Neutrophil (primary cell): Measurements from ENCODE around the gene KCNC1.

Source experiments
- H3K27ac ChIP-seq: fragments of 200-600 bp; sonication (generic); 2 replicates; pipeline ENCODE4 v1.5.1; 2016; ENCODE audit warnings: mild to moderate bottlenecking, moderate library complexity
- H3K27me3 ChIP-seq: fragments of 200-600 bp; sonication (generic); 2 replicates; pipeline ENCODE4 v1.6.0; 2016; ENCODE audit warnings: mild to moderate bottlenecking
- H3K36me3 ChIP-seq: fragments of 200-600 bp; sonication (generic); 2 replicates; pipeline ENCODE4 v1.5.1; 2017
- H3K4me1 ChIP-seq, 2 experiments: fragments of 200-600 bp in 1 of 2; sonication (generic) in 1 of 2; 1 replicate in 1 of 2; 2 replicates in 1 of 2; pipeline versions ENCODE4 v1.5.1 to v1.6.1; 2013 to 2016; ENCODE audit warnings: low read depth in 1 of 2, low read length in 1 of 2, mild to moderate bottlenecking in 1 of 2, moderate library complexity in 1 of 2; ENCODE audit not compliant: control insufficient read depth in 1 of 2, insufficient read depth in 1 of 2
- H3K4me3 ChIP-seq, 2 experiments: fragments of 200-600 bp in 1 of 2; sonication (generic) in 1 of 2; 1 replicate in 1 of 2; 2 replicates in 1 of 2; pipeline ENCODE4 v1.5.1; 2013 to 2016; ENCODE audit warnings: low read depth in 1 of 2, low read length in 1 of 2, mild to moderate bottlenecking in 1 of 2, moderate library complexity in 1 of 2
- H3K9me3 ChIP-seq: fragments of 200-600 bp; sonication (generic); 2 replicates; pipeline ENCODE4 v1.5.1; 2016
- TF ChIP-seq, protein P1 (sequence below): fragments of 200-600 bp; sonication (generic); IDR thresholded peaks from 2 replicates; pipeline ENCODE4 v1.5.1; 2016; ENCODE audit warnings: antibody characterized with exemption

KCNC1 gene

GRCh38 chr11:17765356-17766072 is 30.9 kb downstream of the KCNC1 start:
- H3K27ac ChIP-seq = no peak overlapping the region
- H3K36me3 ChIP-seq = no peaks in the 10 kb centered on the region
- TF ChIP-seq, protein P1, sequence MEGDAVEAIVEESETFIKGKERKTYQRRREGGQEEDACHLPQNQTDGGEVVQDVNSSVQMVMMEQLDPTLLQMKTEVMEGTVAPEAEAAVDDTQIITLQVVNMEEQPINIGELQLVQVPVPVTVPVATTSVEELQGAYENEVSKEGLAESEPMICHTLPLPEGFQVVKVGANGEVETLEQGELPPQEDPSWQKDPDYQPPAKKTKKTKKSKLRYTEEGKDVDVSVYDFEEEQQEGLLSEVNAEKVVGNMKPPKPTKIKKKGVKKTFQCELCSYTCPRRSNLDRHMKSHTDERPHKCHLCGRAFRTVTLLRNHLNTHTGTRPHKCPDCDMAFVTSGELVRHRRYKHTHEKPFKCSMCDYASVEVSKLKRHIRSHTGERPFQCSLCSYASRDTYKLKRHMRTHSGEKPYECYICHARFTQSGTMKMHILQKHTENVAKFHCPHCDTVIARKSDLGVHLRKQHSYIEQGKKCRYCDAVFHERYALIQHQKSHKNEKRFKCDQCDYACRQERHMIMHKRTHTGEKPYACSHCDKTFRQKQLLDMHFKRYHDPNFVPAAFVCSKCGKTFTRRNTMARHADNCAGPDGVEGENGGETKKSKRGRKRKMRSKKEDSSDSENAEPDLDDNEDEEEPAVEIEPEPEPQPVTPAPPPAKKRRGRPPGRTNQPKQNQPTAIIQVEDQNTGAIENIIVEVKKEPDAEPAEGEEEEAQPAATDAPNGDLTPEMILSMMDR = no peak
- no peaks in the 10 kb centered on the region for H3K27me3 ChIP-seq
- H3K4me3 ChIP-seq = no peak overlapping the region
- H3K4me1 ChIP-seq = no peaks in the 10 kb centered on the region
- H3K9me3 ChIP-seq = no peaks in the 10 kb centered on the region

- TF ChIP-seq, protein P1 = no peak
- Histone ChIP-seq H3K4me3 (no peak overlapping the region), H3K27me3 (no peaks in the 10 kb centered on the region), H3K27ac (no peak overlapping the region), H3K36me3 (no peaks in the 10 kb centered on the region), H3K9me3 (no peaks in the 10 kb centered on the region), H3K4me1 (no peaks in the 10 kb centered on the region)
Observed at GRCh38 chr11:17766073-17766359, 31.4 kb downstream of the KCNC1 start.

DNA sequence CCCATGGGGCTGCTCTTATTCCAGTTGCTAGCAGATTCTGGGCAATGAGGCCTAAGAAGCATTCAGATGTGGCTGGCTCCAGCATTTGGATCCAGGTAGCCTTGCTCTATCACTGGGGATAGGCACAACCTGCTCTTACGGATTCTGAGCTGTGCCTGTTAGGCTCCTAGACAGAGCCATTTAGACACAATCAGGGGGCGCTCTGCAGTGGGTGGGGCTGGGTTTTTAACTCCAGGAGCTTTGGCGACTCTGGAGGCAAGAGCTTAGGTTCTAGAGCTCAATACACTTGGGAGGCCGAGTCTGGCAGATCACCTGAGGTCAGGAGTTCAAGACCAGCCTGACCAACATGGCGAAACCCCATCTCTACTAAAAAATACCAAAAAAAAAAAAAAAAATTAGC is 32.0 kb downstream of the KCNC1 start:
- H3K27ac ChIP-seq = no peak overlapping the region

DNA sequence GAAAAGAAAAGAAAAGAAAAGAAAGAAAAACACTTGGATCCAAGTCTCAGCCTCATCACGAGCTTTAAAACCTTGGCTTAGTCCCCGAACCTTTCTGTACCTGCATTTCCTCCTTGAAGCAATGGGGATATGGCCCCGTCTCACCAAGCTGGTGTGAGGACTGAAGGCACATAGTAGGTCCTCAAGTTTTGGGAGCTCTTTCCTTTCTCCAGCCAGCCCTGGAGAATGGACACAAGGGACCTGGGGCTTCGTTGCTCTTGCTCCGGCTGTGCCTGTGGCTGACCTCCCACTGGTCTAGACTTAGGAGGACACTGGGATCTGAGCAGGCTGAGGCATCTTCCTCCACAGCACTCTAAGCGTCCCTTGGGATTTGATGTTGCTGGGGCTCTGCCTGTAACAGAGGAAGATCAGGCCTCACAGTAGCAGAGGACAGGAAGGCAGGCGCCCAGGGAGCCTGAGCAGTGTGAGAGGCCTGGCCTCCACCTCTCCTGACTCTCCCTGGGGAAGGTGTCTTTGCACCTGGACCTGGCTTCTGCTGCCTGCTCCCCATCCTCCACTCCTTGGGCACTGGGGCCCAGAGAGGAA is 32.8 kb downstream of the KCNC1 start:
- no peaks in the 10 kb centered on the region for H3K27me3 ChIP-seq

More for the DNA sequence above, 32.0 kb downstream of the KCNC1 start:
- no peaks in the 10 kb centered on the region for H3K36me3 ChIP-seq
- no peaks in the 10 kb centered on the region for H3K4me1 ChIP-seq
- TF ChIP-seq, protein P1 = no peak
- no peaks in the 10 kb centered on the region for H3K27me3 ChIP-seq
- H3K9me3 ChIP-seq = no peaks in the 10 kb centered on the region
- no peak overlapping the region for H3K4me3 ChIP-seq

GRCh38 chr11:17767914-17768313 is 33.3 kb downstream of the KCNC1 start:
- H3K36me3 ChIP-seq = no peaks in the 10 kb centered on the region
- TF ChIP-seq, protein P1 = no peak
- H3K27me3 ChIP-seq = no peaks in the 10 kb centered on the region
- no peaks in the 10 kb centered on the region for H3K4me1 ChIP-seq
- no peak overlapping the region for H3K4me3 ChIP-seq
- H3K27ac ChIP-seq = no peak overlapping the region
- no peaks in the 10 kb centered on the region for H3K9me3 ChIP-seq

More for the DNA sequence above, 32.8 kb downstream of the KCNC1 start:
- no peaks in the 10 kb centered on the region for H3K4me1 ChIP-seq
- TF ChIP-seq, protein P1 = no peak
- H3K4me3 ChIP-seq = no peak overlapping the region
- no peaks in the 10 kb centered on the region for H3K36me3 ChIP-seq
- H3K27ac ChIP-seq = no peak overlapping the region
- no peaks in the 10 kb centered on the region for H3K9me3 ChIP-seq
